NOMO-1 (cell line): ENCODE measurements around the gene FOXK1.
"Not testable (repeated sequence)": the region's sequence is repeated elsewhere in the genome, so short reads cannot be mapped to it uniquely, and the experiment has no call there.

Experiments
- DNase-seq, 2 experiments: peaks; one replicate each; lab custom pipeline; 2025; ENCODE audit not compliant: unreplicated experiment in 2 of 2; lab: John Stamatoyannopoulos, UW

FOXK1 gene

GRCh38 chr7:4665661-4666060 lies 16.4 kb upstream of the FOXK1 start:
- peak in 1 of 2 experiments; percentile 5 for DNase-seq

- DNase-seq: no peak
Observed at GRCh38 chr7:4667776-4668509, 14.2 kb upstream of the FOXK1 start.

- no peak for DNase-seq
Observed at GRCh38 chr7:4668510-4668847, 13.6 kb upstream of the FOXK1 start.

GRCh38 chr7:4670791-4671190 lies 11.3 kb upstream of the FOXK1 start:
- no peak for DNase-seq

GRCh38 chr7:4675771-4676367 lies 6.2 kb upstream of the FOXK1 start:
- DNase-seq: no peak

GRCh38 chr7:4677518-4677917 lies 4.6 kb upstream of the FOXK1 start:
- not testable (repeated sequence) for DNase-seq

GRCh38 chr7:4681218-4681851 lies 760 bp upstream of the FOXK1 start:
- no peak for DNase-seq

- peak; percentile 6 to 26 for DNase-seq
Observed at GRCh38 chr7:4682621-4683042, 537 bp downstream of the FOXK1 start.

GRCh38 chr7:4683043-4683883 lies 1.2 kb downstream of the FOXK1 start:
- DNase-seq: no peak

GRCh38 chr7:4683884-4684565 lies 1.9 kb downstream of the FOXK1 start:
- peak; percentile 11 to 40 for DNase-seq

- no peak for DNase-seq
Observed at GRCh38 chr7:4684846-4685245, 2.8 kb downstream of the FOXK1 start.

- DNase-seq: not testable (repeated sequence)
Observed at GRCh38 chr7:4685676-4686075, 3.6 kb downstream of the FOXK1 start.

GRCh38 chr7:4687956-4688355 lies 5.9 kb downstream of the FOXK1 start:
- DNase-seq: no peak

- no peak for DNase-seq
Observed at GRCh38 chr7:4689151-4689550, 7.1 kb downstream of the FOXK1 start.

- no peak for DNase-seq
Observed at GRCh38 chr7:4689668-4690067, 7.6 kb downstream of the FOXK1 start.

GRCh38 chr7:4690953-4691856 lies 9.1 kb downstream of the FOXK1 start:
- DNase-seq: no peak

- DNase-seq: no peak
Observed at GRCh38 chr7:4692055-4692454, 10.0 kb downstream of the FOXK1 start.

GRCh38 chr7:4692622-4693021 lies 10.5 kb downstream of the FOXK1 start:
- not testable (repeated sequence) for DNase-seq

- DNase-seq: no peak
Observed at GRCh38 chr7:4693152-4693551, 11.1 kb downstream of the FOXK1 start.

GRCh38 chr7:4693749-4694148 lies 11.7 kb downstream of the FOXK1 start:
- no peak for DNase-seq
